Stimulated activated CD4-positive, alpha-beta T cell treated with anti-CD3 and anti-CD28 coated beads, Interleukin-2, amount 100 ng/mL, for 24 hours (primary cell): ENCODE data around the gene RUNX3.

ENCODE experiments used
- DNase-seq, 2 donors: peaks; one replicate each; pipeline ENCODE4 v3.0.0-alpha.2; 2020

Gene RUNX3

GRCh38 chr1:24878775-24879742 lies 51.0 kb downstream of the RUNX3 start:
- DNase-seq, result no peak

GRCh38 chr1:24878045-24878444 lies 52.0 kb downstream of the RUNX3 start:
- DNase-seq, result no peak

GRCh38 chr1:24875991-24876506 lies 54.0 kb downstream of the RUNX3 start:
- DNase-seq, result no peak

- no peak for DNase-seq
Measured at GRCh38 chr1:24875257-24875656, 54.8 kb downstream of the RUNX3 start.

GRCh38 chr1:24874611-24875234 lies 55.4 kb downstream of the RUNX3 start:
- no peak for DNase-seq

GRCh38 chr1:24874056-24874455 lies 56.0 kb downstream of the RUNX3 start:
- no peak for DNase-seq

GRCh38 chr1:24873148-24873547 lies 56.9 kb downstream of the RUNX3 start:
- DNase-seq, result no peak

GRCh38 chr1:24872061-24872850 lies 57.8 kb downstream of the RUNX3 start:
- no peak for DNase-seq

- DNase-seq, result no peak
Measured at GRCh38 chr1:24871306-24871901, 58.7 kb downstream of the RUNX3 start.

GRCh38 chr1:24870551-24871195 lies 59.4 kb downstream of the RUNX3 start:
- DNase-seq, result peak in 1 of 2 donors; percentile 19

GRCh38 chr1:24868016-24868875 lies 61.8 kb downstream of the RUNX3 start:
- no peak for DNase-seq

- peak in 1 of 2 donors; percentile 1 for DNase-seq
Measured at GRCh38 chr1:24867084-24867870, 62.8 kb downstream of the RUNX3 start.

- peak in 1 of 2 donors; percentile 12 for DNase-seq
Measured at GRCh38 chr1:24866211-24867083, 63.6 kb downstream of the RUNX3 start.

GRCh38 chr1:24865587-24865986 lies 64.5 kb downstream of the RUNX3 start:
- DNase-seq, result no peak

GRCh38 chr1:24865168-24865567 lies 64.9 kb downstream of the RUNX3 start:
- DNase-seq, result peak in 1 of 2 donors; percentile 4

GRCh38 chr1:24864370-24864777 lies 65.7 kb downstream of the RUNX3 start:
- peak in 1 of 2 donors; percentile 8 for DNase-seq

GRCh38 chr1:24862775-24863483 lies 67.1 kb downstream of the RUNX3 start:
- peak in 1 of 2 donors; percentile 5 for DNase-seq
